Activated CD8-positive, alpha-beta T cell treated with anti-CD3 and anti-CD28 coated beads, Interleukin-2, amount 10 ng/mL, durations not matched to agents 7 days and 5 days (primary cell): Measurements from ENCODE around the gene ZNF697. TPM values are rescaled to one million over a fixed set of nuclear protein-coding genes. Genes with fewer than 3 reads are reported as not detected.
"Not testable (repeated sequence)": the region's sequence is repeated elsewhere in the genome, so short reads cannot be mapped to it uniquely, and the experiment has no call there.

ENCODE experiments used
- ATAC-seq: fragments of 150-1000 bp; cut with Tn5 transposase; one replicate; pipeline ENCODE4 v1.10.0; 2021; ENCODE audit warnings: moderate library complexity
- CTCF ChIA-PET: fragments of 350-600 bp; sonication (Branson Sonifier 250); formaldehyde crosslinking; loops from one replicate; lab custom pipeline; 2021; ENCODE audit warnings: antibody characterized with exemption; lab: Charles Lee
- POLR2A ChIA-PET: fragments of 350-600 bp; sonication (Branson Sonifier 250); formaldehyde crosslinking; loops from one replicate; lab custom pipeline; 2021; ENCODE audit warnings: antibody characterized with exemption; lab: Charles Lee
- DNase-seq: peaks from one replicate; pipeline ENCODE4 v3.0.0-alpha.2; 2020
- H3K27ac Mint-ChIP-seq: one replicate; pipeline ENCODE4 v1.8.0; 2021; ENCODE audit warnings: mild to moderate bottlenecking, mixed read lengths
- H3K27me3 Mint-ChIP-seq: one replicate; pipeline ENCODE4 v1.8.0; 2021; ENCODE audit warnings: low read depth, mixed read lengths
- H3K36me3 Mint-ChIP-seq: one replicate; pipeline ENCODE4 v1.8.0; 2021; ENCODE audit warnings: low read depth, mixed read lengths
- H3K4me1 Mint-ChIP-seq: one replicate; pipeline ENCODE4 v1.8.0; 2021; ENCODE audit warnings: low read depth, mixed read lengths
- H3K4me3 Mint-ChIP-seq: one replicate; pipeline ENCODE4 v1.8.0; 2021; ENCODE audit warnings: mild to moderate bottlenecking, mixed read lengths
- H3K9me3 Mint-ChIP-seq: one replicate; pipeline ENCODE4 v1.8.0; 2022; ENCODE audit warnings: mixed read lengths; ENCODE audit not compliant: insufficient read depth
- total RNA-seq, 2 experiments: library from RNA; stranded (reverse); gene quantifications; one replicate each; pipeline ENCODE4 v1.2.3, GENCODE V29; 2021

The ZNF697 gene
- total RNA-seq, 2 experiments from 2014 or later = 0.08 TPM; not detected in 1

DNA sequence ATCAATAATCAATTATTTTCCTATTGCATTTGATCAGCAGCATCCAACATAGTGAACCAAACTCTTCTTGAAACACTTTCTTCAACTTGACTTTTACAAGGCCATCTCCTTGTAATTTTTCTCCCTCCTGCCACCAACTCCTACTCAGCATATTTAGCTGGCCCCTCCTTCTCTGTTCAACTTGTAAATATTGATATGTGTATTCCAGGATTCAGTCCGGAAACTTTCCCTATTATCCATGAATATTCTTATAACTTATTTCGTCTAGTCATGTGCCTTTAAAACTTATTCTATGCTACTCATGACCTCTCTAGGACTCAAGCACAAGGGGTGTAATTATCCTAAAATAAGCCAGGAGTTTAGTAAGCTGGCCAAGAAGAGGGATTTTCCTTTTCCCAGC is 52.9 kb downstream of the ZNF697 start:
- peaks cover 11% of the 10 kb centered on the region for H3K27me3 Mint-ChIP-seq
- H3K4me1 Mint-ChIP-seq = no peaks in the 10 kb centered on the region
- H3K9me3 Mint-ChIP-seq = no peaks in the 10 kb centered on the region
- DNase-seq (no peak), ATAC-seq (no peak)
- H3K27ac Mint-ChIP-seq = no peak overlapping the region
- no peak overlapping the region for H3K4me3 Mint-ChIP-seq
- POLR2A ChIA-PET = no interaction called here
- no peaks in the 10 kb centered on the region for H3K36me3 Mint-ChIP-seq
- CTCF ChIA-PET = no interaction called here

DNA sequence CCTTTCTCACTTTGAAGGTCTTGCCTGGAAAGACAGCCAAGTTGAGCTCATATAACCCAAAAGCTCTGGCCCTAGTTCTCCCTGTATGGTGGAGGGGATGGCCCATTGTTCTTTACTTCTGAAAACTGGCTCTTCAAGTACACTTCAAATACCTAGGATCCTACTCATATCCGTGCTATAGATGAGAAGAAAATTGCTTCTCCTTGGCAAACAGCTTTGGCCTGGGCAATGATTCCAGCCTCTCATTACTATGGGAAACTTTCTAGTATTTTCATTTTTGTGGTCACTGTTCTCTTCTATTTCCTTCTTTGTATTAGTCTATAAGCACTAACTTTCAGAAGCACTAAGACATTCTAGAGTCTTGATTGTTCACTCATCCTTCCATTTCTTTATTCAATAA is 53.7 kb downstream of the ZNF697 start:
- H3K27ac Mint-ChIP-seq = no peak overlapping the region
- no peak for DNase-seq
- ChIA-PET POLR2A (no interaction called here), CTCF (no interaction called here)
- no peaks in the 10 kb centered on the region for H3K4me1 Mint-ChIP-seq
- no peak for ATAC-seq
- no peaks in the 10 kb centered on the region for H3K9me3 Mint-ChIP-seq
- no peaks in the 10 kb centered on the region for H3K36me3 Mint-ChIP-seq
- H3K27me3 Mint-ChIP-seq = peaks cover 11% of the 10 kb centered on the region
- no peak overlapping the region for H3K4me3 Mint-ChIP-seq

DNA sequence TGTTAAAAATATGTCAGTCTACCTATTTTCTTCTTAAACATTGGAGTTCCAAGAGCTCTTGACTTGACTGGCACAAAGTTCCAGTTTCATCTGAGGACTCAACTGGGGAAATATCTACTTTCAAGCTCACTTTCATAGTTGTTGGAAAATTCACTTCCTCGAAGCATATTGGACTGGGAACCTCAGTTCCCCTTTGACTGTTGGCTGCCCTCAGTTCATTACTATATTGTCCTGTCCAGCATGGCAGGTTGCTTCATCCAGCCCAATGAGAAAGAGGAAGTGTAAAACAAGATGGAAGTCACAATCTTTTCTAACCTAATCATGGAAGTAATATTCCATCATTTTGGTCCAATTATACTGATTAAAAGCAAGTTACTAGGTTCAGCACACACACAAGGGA is 54.3 kb downstream of the ZNF697 start:
- ChIA-PET POLR2A (no interaction called here), CTCF (no interaction called here)
- Mint-ChIP-seq H3K9me3 (no peaks in the 10 kb centered on the region), H3K4me3 (no peak overlapping the region), H3K36me3 (no peaks in the 10 kb centered on the region), H3K27me3 (peaks cover 11% of the 10 kb centered on the region), H3K27ac (no peak overlapping the region), H3K4me1 (no peaks in the 10 kb centered on the region)
- DNase-seq (no peak), ATAC-seq (no peak)

DNA sequence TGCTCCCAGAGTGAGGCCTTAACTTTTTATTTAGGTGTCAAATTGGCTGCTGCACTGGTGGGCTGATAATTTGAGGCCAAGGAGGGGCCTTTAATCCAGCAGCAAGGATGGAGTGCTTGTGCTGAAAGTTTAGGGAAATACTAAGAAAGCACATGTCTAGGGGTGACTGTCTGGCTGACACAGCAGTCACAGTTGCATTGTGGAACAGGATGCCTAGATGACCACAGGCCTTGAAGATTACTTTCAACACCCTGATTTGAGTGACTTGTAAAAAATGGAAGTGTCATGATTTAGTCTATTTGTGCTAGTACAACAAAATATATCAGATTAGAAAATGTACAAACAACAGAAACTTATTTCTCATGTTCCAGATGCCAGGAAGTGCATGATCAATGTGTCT is 57.7 kb downstream of the ZNF697 start:
- Mint-ChIP-seq H3K27ac (no peak overlapping the region), H3K9me3 (no peaks in the 10 kb centered on the region), H3K4me3 (no peak overlapping the region), H3K4me1 (no peaks in the 10 kb centered on the region), H3K27me3 (peaks cover 19% of the 10 kb centered on the region), H3K36me3 (no peaks in the 10 kb centered on the region)
- no peak for ATAC-seq
- ChIA-PET POLR2A (no interaction called here), CTCF (interaction anchor here (0.7 kb wide), 1 partner anchor 86 kb away, joined by 3 read pairs; no protein-coding TSS in a partner anchor)
- DNase-seq = no peak

- H3K27ac Mint-ChIP-seq = no peak overlapping the region
- ATAC-seq = no peak
- CTCF ChIA-PET = no interaction called here
- no peaks in the 10 kb centered on the region for H3K9me3 Mint-ChIP-seq
- H3K4me3 Mint-ChIP-seq = no peak overlapping the region
- peaks cover 19% of the 10 kb centered on the region for H3K27me3 Mint-ChIP-seq
- POLR2A ChIA-PET = no interaction called here
- H3K4me1 Mint-ChIP-seq = no peaks in the 10 kb centered on the region
- H3K36me3 Mint-ChIP-seq = no peaks in the 10 kb centered on the region
- DNase-seq = no peak
Measured at GRCh38 chr1:119588621-119589020, 59.4 kb downstream of the ZNF697 start.

DNA sequence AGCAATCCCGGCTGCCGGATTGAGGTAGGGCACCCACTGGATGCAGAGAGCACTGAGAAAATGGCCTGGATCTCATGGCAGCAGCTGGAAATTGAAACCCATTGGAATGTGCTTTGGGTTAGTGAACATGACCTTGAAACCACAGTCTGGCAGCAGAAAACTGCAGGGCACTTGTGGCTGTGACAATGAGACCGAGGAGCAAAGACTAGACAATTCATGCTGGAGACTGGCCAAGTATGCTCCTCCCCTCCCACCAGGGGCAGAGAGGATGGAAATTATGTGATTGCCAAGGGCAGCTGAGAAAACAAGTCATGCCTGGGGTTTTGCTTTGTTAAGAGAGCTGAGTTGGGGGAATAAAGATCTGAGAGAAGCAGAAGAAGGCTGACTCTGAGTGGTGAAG is 60.7 kb downstream of the ZNF697 start:
- no peak overlapping the region for H3K4me3 Mint-ChIP-seq
- H3K36me3 Mint-ChIP-seq = no peaks in the 10 kb centered on the region
- ATAC-seq (no peak), DNase-seq (no peak)
- H3K4me1 Mint-ChIP-seq = no peaks in the 10 kb centered on the region
- ChIA-PET CTCF (no interaction called here), POLR2A (no interaction called here)
- no peaks in the 10 kb centered on the region for H3K9me3 Mint-ChIP-seq
- peaks cover 14% of the 10 kb centered on the region for H3K27me3 Mint-ChIP-seq
- no peak overlapping the region for H3K27ac Mint-ChIP-seq

- H3K36me3 Mint-ChIP-seq, H3K9me3 Mint-ChIP-seq, H3K27ac Mint-ChIP-seq, DNase-seq, ATAC-seq, CTCF ChIA-PET, H3K4me3 Mint-ChIP-seq, POLR2A ChIA-PET, H3K27me3 Mint-ChIP-seq, H3K4me1 Mint-ChIP-seq: not testable (repeated sequence)
Measured at GRCh38 chr1:119585801-119586200, 62.3 kb downstream of the ZNF697 start.

DNA sequence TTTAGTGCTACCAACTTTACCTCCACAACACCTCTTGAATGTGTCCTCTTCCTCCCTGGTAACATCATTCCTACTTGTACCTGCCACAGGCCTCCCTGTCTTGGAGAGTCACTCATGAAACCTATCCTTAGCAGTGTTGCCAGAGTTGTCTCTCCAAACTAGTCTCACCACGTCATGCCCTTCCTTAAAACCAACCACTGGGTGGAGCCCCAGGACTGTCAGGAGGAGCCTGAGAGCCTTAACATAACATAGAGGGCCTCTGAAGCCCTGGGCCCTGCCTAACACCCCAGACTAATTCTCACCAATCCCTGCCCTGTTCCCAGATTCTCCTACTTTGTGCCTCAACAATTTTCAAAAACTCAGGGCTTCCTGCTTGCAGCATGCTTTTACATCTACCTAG is 65.3 kb downstream of the ZNF697 start:
- ChIA-PET CTCF (interaction anchor here (1.7 kb wide), 1 partner anchor 93 kb away, joined by 6 read pairs; no protein-coding TSS in a partner anchor), POLR2A (no interaction called here)
- peaks cover 11% of the 10 kb centered on the region for H3K27me3 Mint-ChIP-seq
- H3K4me3 Mint-ChIP-seq = no peak overlapping the region
- no peaks in the 10 kb centered on the region for H3K4me1 Mint-ChIP-seq
- no peaks in the 10 kb centered on the region for H3K9me3 Mint-ChIP-seq
- H3K27ac Mint-ChIP-seq = no peak overlapping the region
- ATAC-seq (peak; percentile 55), DNase-seq (peak; percentile 27)
- no peaks in the 10 kb centered on the region for H3K36me3 Mint-ChIP-seq

DNA sequence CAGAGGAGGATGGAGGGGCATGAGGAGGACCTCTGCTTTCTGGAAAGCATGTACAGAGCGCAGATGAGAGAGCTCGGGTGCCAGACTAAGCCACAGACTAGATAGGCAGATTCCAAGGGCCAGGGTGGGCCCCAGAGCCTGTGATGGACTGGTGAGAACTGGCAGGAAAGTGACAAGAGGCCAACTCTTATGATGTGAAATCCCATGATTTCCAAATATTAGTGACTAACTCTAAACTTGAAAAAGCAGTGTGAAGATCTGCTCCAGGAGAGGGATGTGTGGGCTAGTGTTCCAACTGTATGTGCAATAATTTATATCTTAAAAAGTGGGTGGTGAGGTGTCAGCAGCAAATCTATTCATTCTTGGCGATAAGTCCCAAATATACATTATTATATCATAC is 67.0 kb downstream of the ZNF697 start:
- H3K4me1 Mint-ChIP-seq, H3K4me3 Mint-ChIP-seq, H3K36me3 Mint-ChIP-seq, ATAC-seq, H3K27me3 Mint-ChIP-seq, H3K9me3 Mint-ChIP-seq, POLR2A ChIA-PET, CTCF ChIA-PET, H3K27ac Mint-ChIP-seq, DNase-seq: not testable (repeated sequence)

- Mint-ChIP-seq H3K27me3 (peaks cover 5% of the 10 kb centered on the region), H3K27ac (no peak overlapping the region), H3K9me3 (no peaks in the 10 kb centered on the region), H3K36me3 (no peaks in the 10 kb centered on the region), H3K4me1 (no peaks in the 10 kb centered on the region), H3K4me3 (no peak overlapping the region)
- no peak for ATAC-seq
- ChIA-PET CTCF (no interaction called here), POLR2A (no interaction called here)
- no peak for DNase-seq
Measured at GRCh38 chr1:119573886-119574285, 74.2 kb downstream of the ZNF697 start.

DNA sequence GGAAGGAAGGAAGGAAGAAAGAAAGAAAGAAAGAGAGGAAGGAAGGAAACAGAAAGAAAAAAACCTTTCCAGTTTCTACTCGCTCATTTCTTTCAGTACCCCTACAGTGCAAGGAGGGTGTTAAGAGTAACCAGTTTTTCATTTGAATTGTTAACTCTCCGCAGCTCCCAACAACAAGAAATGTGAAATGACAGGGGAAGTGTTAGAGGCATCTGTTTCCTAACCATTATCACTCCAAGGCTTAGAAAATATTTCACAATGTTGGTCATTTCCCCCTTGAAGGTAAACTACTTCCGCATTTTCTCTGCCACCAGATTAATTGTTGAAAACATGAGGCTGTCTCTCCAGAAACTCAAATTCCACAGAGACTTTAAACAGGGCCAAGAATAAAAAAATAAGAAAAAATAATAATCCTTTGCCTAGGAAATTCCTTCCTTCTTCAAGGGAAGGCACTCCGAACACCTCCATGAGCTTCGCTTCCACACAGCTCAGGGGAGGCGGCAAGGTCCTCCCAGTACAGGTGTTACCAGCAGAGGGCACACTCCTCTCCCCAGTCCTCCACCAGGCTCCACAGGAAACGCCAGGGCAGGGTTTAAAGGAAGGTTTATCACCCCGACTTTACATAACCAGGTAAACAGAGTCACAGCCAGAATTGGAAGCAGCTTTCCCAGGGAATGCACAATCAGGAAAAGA is 78.0 kb downstream of the ZNF697 start:
- POLR2A ChIA-PET, DNase-seq, ATAC-seq, H3K27ac Mint-ChIP-seq, CTCF ChIA-PET, H3K9me3 Mint-ChIP-seq, H3K4me3 Mint-ChIP-seq, H3K36me3 Mint-ChIP-seq, H3K27me3 Mint-ChIP-seq, H3K4me1 Mint-ChIP-seq: not testable (repeated sequence)
